ENCODE measurements around the gene ACSL5. TPM values are rescaled to one million over a fixed set of nuclear protein-coding genes. Genes with fewer than 3 reads are reported as not detected.

Gene ACSL5
- total and polyA plus RNA-seq, 4 donors, result 15.0 to 201 (median 43.5) TPM

DNA sequence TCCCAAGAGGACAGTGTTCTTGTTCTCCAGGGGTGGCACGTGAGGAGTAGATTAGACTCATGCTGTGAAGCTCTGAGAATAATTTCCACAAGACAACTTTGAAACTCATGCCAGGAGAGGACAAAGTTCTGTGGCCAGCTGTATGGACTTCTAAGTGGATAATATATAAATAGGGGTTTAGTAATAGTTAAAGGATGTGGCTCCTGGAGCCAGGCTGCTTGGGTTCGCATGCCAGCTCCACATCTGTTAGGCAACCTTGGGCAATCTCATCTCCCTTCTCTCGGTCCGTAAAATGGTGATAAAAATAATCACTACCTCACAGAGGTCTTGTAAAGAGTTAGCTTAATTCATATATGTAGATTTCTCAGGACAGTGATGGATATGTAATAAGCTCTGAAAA is 35.8 kb downstream of the ACSL5 start:
- no peak overlapping the region for H3K9ac ChIP-seq (ENCODE audit: low read depth in 1 of 2, low read length in 2 of 2)
- no peaks in the 10 kb centered on the region for H3K9me3 ChIP-seq (ENCODE audit: control insufficient read depth in 4 of 4, low read length in 3 of 4)
- peaks cover 9 to 79% (median 76%) of the 10 kb centered on the region in 4 donors for H3K36me3 ChIP-seq (ENCODE audit: control insufficient read depth in 4 of 4, insufficient read depth in 3 of 4, low read depth in 1 of 4, low read length in 3 of 4)
- no peaks in the 10 kb centered on the region for H3K27me3 ChIP-seq (ENCODE audit: control insufficient read depth in 4 of 4, insufficient read depth in 4 of 4, low read length in 3 of 4)
- H3K4me3 ChIP-seq (ENCODE audit: low read depth in 1 of 3, low read length in 3 of 3), result no peak overlapping the region
- H3K27ac ChIP-seq (ENCODE audit: low read depth in 1 of 2, low read length in 2 of 2), result no peak overlapping the region
- 83% methylated on average over 4 of the region's 4 CpGs for WGBS
- H3K4me1 ChIP-seq (ENCODE audit: control insufficient read depth in 4 of 4, insufficient read depth in 4 of 4, low read length in 3 of 4), result no peaks in the 10 kb centered on the region
- no peak for DNase-seq (ENCODE audit: low spot score)
- TF ChIP-seq JUND (IDR thresholded peaks at IDR 0.05), result no peak
- TF ChIP-seq RAD21 (IDR thresholded peaks at IDR 0.05), result no peak
- TF ChIP-seq FOXA1 (IDR thresholded peaks at IDR 0.05), result no peak
- no peak for TF ChIP-seq EGR1 (IDR thresholded peaks at IDR 0.05; ENCODE audit: low read depth in 2 of 2)
- no peak for TF ChIP-seq TAF1 (conservative IDR thresholded peaks at IDR 0.05)
- TF ChIP-seq, protein P1, sequence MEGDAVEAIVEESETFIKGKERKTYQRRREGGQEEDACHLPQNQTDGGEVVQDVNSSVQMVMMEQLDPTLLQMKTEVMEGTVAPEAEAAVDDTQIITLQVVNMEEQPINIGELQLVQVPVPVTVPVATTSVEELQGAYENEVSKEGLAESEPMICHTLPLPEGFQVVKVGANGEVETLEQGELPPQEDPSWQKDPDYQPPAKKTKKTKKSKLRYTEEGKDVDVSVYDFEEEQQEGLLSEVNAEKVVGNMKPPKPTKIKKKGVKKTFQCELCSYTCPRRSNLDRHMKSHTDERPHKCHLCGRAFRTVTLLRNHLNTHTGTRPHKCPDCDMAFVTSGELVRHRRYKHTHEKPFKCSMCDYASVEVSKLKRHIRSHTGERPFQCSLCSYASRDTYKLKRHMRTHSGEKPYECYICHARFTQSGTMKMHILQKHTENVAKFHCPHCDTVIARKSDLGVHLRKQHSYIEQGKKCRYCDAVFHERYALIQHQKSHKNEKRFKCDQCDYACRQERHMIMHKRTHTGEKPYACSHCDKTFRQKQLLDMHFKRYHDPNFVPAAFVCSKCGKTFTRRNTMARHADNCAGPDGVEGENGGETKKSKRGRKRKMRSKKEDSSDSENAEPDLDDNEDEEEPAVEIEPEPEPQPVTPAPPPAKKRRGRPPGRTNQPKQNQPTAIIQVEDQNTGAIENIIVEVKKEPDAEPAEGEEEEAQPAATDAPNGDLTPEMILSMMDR (IDR thresholded peaks at IDR 0.05; ENCODE audit: low read depth, low read length, missing input control), result no peak

DNA sequence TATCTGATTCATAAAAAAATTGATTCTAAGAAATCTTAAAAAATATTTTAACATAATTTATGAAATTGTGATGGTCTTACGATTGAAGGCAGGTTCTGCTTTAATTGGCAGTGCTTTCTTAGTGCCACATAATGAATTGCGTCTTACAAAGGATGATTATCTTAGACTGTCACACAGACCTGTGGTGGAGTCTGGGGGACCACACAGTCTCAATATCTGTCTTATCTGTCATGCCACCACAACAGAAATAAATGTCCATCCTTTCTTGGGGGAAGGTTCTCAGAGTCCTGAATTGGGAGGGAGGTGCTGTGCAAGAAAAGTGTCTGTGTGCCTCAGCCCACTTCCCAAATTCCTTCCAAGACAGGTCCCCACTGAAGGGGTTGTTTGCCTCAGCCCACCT is 38.8 kb downstream of the ACSL5 start:
- Histone ChIP-seq H3K4me3 (ENCODE audit: low read depth in 1 of 3, low read length in 3 of 3) (no peak overlapping the region), H3K27me3 (ENCODE audit: control insufficient read depth in 4 of 4, insufficient read depth in 4 of 4, low read length in 3 of 4) (no peaks in the 10 kb centered on the region), H3K4me1 (ENCODE audit: control insufficient read depth in 4 of 4, insufficient read depth in 4 of 4, low read length in 3 of 4) (no peaks in the 10 kb centered on the region), H3K36me3 (ENCODE audit: control insufficient read depth in 4 of 4, insufficient read depth in 3 of 4, low read depth in 1 of 4, low read length in 3 of 4) (peaks cover 11 to 79% (median 70%) of the 10 kb centered on the region in 4 donors), H3K9ac (ENCODE audit: low read depth in 1 of 2, low read length in 2 of 2) (no peak overlapping the region), H3K9me3 (ENCODE audit: control insufficient read depth in 4 of 4, low read length in 3 of 4) (no peaks in the 10 kb centered on the region), H3K27ac (ENCODE audit: low read depth in 1 of 2, low read length in 2 of 2) (no peak overlapping the region)
- WGBS, result 95% methylated on average over 2 of the region's 2 CpGs
- TF ChIP-seq SP1 (IDR thresholded peaks at IDR 0.05) (no peak), FOXA2 (IDR thresholded peaks at IDR 0.05) (no peak)
- DNase-seq (ENCODE audit: low spot score), result no peak

DNA sequence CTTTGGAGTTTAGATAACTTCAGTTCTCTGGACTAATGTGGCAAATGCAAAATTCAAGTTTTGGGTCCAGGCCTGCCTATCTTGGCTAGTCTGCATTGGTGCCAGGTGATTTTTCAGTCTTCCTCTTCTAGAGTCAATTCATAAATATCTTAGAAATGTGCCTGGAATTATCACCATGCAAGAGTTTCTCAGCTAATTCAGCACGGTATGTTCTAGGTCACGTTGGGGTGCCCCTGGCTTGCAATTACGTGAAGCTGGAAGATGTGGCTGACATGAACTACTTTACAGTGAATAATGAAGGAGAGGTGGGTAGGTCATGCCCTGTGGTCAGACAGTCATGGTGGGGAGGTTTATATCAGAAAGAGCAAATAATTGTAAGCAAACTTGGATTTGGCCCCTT is 47.8 kb downstream of the ACSL5 start:
- TF ChIP-seq JUND (IDR thresholded peaks at IDR 0.05) (no peak), YY1 (IDR thresholded peaks at IDR 0.05) (no peak), EGR1 (IDR thresholded peaks at IDR 0.05; ENCODE audit: low read depth in 2 of 2) (no peak), SP1 (IDR thresholded peaks at IDR 0.05) (no peak), HNF4G (IDR thresholded peaks at IDR 0.05) (no peak), FOXA2 (IDR thresholded peaks at IDR 0.05) (no peak), TAF1 (conservative IDR thresholded peaks at IDR 0.05) (no peak), NR2F2 (IDR thresholded peaks at IDR 0.05) (no peak), HNF4A (conservative IDR thresholded peaks at IDR 0.05) (no peak), RXRA (IDR thresholded peaks at IDR 0.05) (no peak), GABPA (IDR thresholded peaks at IDR 0.05 in 1 of 2, conservative IDR thresholded peaks at IDR 0.05 in 1 of 2) (no peak)
- TF ChIP-seq, protein P2, sequence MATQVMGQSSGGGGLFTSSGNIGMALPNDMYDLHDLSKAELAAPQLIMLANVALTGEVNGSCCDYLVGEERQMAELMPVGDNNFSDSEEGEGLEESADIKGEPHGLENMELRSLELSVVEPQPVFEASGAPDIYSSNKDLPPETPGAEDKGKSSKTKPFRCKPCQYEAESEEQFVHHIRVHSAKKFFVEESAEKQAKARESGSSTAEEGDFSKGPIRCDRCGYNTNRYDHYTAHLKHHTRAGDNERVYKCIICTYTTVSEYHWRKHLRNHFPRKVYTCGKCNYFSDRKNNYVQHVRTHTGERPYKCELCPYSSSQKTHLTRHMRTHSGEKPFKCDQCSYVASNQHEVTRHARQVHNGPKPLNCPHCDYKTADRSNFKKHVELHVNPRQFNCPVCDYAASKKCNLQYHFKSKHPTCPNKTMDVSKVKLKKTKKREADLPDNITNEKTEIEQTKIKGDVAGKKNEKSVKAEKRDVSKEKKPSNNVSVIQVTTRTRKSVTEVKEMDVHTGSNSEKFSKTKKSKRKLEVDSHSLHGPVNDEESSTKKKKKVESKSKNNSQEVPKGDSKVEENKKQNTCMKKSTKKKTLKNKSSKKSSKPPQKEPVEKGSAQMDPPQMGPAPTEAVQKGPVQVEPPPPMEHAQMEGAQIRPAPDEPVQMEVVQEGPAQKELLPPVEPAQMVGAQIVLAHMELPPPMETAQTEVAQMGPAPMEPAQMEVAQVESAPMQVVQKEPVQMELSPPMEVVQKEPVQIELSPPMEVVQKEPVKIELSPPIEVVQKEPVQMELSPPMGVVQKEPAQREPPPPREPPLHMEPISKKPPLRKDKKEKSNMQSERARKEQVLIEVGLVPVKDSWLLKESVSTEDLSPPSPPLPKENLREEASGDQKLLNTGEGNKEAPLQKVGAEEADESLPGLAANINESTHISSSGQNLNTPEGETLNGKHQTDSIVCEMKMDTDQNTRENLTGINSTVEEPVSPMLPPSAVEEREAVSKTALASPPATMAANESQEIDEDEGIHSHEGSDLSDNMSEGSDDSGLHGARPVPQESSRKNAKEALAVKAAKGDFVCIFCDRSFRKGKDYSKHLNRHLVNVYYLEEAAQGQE (IDR thresholded peaks at IDR 0.05), result no peak
- TF ChIP-seq, protein P3, sequence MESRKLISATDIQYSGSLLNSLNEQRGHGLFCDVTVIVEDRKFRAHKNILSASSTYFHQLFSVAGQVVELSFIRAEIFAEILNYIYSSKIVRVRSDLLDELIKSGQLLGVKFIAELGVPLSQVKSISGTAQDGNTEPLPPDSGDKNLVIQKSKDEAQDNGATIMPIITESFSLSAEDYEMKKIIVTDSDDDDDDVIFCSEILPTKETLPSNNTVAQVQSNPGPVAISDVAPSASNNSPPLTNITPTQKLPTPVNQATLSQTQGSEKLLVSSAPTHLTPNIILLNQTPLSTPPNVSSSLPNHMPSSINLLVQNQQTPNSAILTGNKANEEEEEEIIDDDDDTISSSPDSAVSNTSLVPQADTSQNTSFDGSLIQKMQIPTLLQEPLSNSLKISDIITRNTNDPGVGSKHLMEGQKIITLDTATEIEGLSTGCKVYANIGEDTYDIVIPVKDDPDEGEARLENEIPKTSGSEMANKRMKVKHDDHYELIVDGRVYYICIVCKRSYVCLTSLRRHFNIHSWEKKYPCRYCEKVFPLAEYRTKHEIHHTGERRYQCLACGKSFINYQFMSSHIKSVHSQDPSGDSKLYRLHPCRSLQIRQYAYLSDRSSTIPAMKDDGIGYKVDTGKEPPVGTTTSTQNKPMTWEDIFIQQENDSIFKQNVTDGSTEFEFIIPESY (IDR thresholded peaks at IDR 0.05), result no peak
- 97% methylated on average over 3 of the region's 3 CpGs for WGBS
- DNase-seq (ENCODE audit: low spot score), result no peak
- Histone ChIP-seq H3K9ac (ENCODE audit: low read depth in 1 of 2, low read length in 2 of 2) (no peak overlapping the region), H3K27ac (ENCODE audit: low read depth in 1 of 2, low read length in 2 of 2) (no peak overlapping the region), H3K27me3 (ENCODE audit: control insufficient read depth in 4 of 4, insufficient read depth in 4 of 4, low read length in 3 of 4) (no peaks in the 10 kb centered on the region), H3K4me3 (ENCODE audit: low read depth in 1 of 3, low read length in 3 of 3) (no peak overlapping the region), H3K4me1 (ENCODE audit: control insufficient read depth in 4 of 4, insufficient read depth in 4 of 4, low read length in 3 of 4) (peaks cover 0 to 17% (median 8%) of the 10 kb centered on the region in 4 donors), H3K36me3 (ENCODE audit: control insufficient read depth in 4 of 4, insufficient read depth in 3 of 4, low read depth in 1 of 4, low read length in 3 of 4) (peaks cover 9 to 60% (median 57%) of the 10 kb centered on the region in 4 donors), H3K9me3 (ENCODE audit: control insufficient read depth in 4 of 4, low read length in 3 of 4) (no peaks in the 10 kb centered on the region)

All from liver (tissue), 9 donors.